HG02571 (cell line): ENCODE measurements around the gene PRRX1.

ENCODE experiments used
- ATAC-seq: cut with Tn5 transposase; IDR thresholded peaks from one replicate; pipeline ENCODE4 v1.9.1; 2021; ENCODE audit warnings: mild to moderate bottlenecking, moderate library complexity; ENCODE audit not compliant: unreplicated experiment

The PRRX1 gene

GRCh38 chr1:170664093-170664827 lies at the start of gene PRRX1:
TSS of gene PRRX1 (plus strand) at chr1:170664131. CDS start at chr1:170664219, 88 bp downstream.
- no peak for ATAC-seq

- no peak for ATAC-seq
Measured at GRCh38 chr1:170617591-170618330, 46.2 kb upstream of the PRRX1 start.

- no peak for ATAC-seq
Measured at GRCh38 chr1:170618421-170618820, 45.5 kb upstream of the PRRX1 start.

- ATAC-seq = no peak
Measured at GRCh38 chr1:170619241-170620028, 44.5 kb upstream of the PRRX1 start.

GRCh38 chr1:170620164-170620563 lies 43.8 kb upstream of the PRRX1 start:
- no peak for ATAC-seq

- ATAC-seq = no peak
Measured at GRCh38 chr1:170623171-170623570, 40.8 kb upstream of the PRRX1 start.

- no peak for ATAC-seq
Measured at GRCh38 chr1:170624146-170624545, 39.8 kb upstream of the PRRX1 start.

- no peak for ATAC-seq
Measured at GRCh38 chr1:170630977-170631376, 33.0 kb upstream of the PRRX1 start.

- no peak for ATAC-seq
Measured at GRCh38 chr1:170634293-170634692, 29.6 kb upstream of the PRRX1 start.

- ATAC-seq = no peak
Measured at GRCh38 chr1:170634824-170635410, 29.0 kb upstream of the PRRX1 start.

GRCh38 chr1:170640581-170640980 lies 23.4 kb upstream of the PRRX1 start:
- no peak for ATAC-seq

GRCh38 chr1:170657275-170657853 lies 6.6 kb upstream of the PRRX1 start:
- no peak for ATAC-seq

GRCh38 chr1:170659399-170660035 lies 4.4 kb upstream of the PRRX1 start:
- ATAC-seq = no peak

GRCh38 chr1:170660281-170660713 lies 3.6 kb upstream of the PRRX1 start:
- ATAC-seq = no peak

GRCh38 chr1:170660871-170661645 lies 2.9 kb upstream of the PRRX1 start:
- no peak for ATAC-seq

- ATAC-seq = no peak
Measured at GRCh38 chr1:170661646-170662411, 2.1 kb upstream of the PRRX1 start.

- ATAC-seq = no peak
Measured at GRCh38 chr1:170662561-170663403, 1.1 kb upstream of the PRRX1 start.
